Omental fat pad (tissue), 4 donors: ENCODE results near the gene ZNF654. TPM values are rescaled to one million over a fixed set of nuclear protein-coding genes. Genes with fewer than 3 reads are reported as not detected.
A peak's percentile ranks its signal among the peaks of the same experiment; 100 is the strongest.

ENCODE experiments used
- ATAC-seq: fragments of 150-250 bp; one replicate; pipeline ENCODE4 v1.9.1; 2016; ENCODE audit warnings: mild to moderate bottlenecking, moderate library complexity; ENCODE audit not compliant: low FRiP score
- DNase-seq: peaks from one replicate; pipeline ENCODE4 v3.0.0-alpha.2; 2019; ENCODE audit warnings: low spot score
- total RNA-seq, 4 donors: library from RNA; depleted of rRNA; stranded (reverse); fragments of >200 nt; gene quantifications; one replicate each; pipeline ENCODE4 v1.1.0, GENCODE V29; 2016
- TF ChIP-seq, protein P1 (sequence below), 3 donors: fragments of 450-650 bp; IDR thresholded peaks; one replicate each; pipeline ENCODE4 v1.5.1; 2016 to 2017; ENCODE audit warnings: antibody characterized with exemption in 3 of 3, mild to moderate bottlenecking in 3 of 3, moderate library complexity in 2 of 3

The ZNF654 gene
- total RNA-seq, 4 donors from 2014 or later: 12.5 to 19.2 (median 16.0) TPM

DNA sequence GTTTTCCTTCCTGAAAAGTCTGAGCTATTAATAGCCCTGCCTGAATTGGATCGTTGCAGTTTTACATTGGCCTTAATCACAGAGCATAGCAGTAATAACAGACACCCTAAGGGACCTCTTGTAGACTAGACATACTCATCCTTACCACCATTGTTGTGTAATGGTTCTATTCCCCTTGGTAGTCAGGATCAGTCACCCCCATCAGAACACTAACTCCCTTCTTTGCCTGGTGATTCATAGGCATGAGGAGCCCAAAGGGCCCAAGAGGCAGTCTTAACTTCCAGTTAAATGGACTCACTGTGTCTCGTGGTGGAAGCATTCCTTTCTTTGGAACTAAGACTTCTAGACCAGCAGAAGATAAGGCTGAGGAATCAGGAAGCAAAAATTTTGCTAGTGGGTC lies 20.5 kb upstream of the ZNF654 start:
- DNase-seq (no peak), ATAC-seq (no peak)
- TF ChIP-seq, protein P1, sequence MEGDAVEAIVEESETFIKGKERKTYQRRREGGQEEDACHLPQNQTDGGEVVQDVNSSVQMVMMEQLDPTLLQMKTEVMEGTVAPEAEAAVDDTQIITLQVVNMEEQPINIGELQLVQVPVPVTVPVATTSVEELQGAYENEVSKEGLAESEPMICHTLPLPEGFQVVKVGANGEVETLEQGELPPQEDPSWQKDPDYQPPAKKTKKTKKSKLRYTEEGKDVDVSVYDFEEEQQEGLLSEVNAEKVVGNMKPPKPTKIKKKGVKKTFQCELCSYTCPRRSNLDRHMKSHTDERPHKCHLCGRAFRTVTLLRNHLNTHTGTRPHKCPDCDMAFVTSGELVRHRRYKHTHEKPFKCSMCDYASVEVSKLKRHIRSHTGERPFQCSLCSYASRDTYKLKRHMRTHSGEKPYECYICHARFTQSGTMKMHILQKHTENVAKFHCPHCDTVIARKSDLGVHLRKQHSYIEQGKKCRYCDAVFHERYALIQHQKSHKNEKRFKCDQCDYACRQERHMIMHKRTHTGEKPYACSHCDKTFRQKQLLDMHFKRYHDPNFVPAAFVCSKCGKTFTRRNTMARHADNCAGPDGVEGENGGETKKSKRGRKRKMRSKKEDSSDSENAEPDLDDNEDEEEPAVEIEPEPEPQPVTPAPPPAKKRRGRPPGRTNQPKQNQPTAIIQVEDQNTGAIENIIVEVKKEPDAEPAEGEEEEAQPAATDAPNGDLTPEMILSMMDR (IDR thresholded peaks at IDR 0.05): no peak

DNA sequence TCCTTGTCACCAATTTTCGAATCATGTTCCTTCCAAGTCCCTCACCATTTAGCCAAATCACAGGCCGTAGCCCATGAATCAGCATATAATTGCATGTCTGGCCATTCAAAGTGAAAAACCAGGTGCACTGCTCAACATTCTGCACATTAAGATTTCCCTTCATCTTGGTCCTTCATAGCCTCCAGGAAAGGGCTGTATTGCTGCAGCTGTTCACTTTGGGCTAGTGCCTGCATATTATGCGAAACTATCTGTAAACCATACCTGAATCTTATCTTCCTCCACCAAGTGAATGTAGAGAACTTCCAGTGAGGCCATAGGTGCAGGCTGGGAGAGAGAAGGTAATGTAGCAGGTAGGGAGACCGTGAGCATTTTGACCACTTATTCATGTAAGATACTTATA lies 18.5 kb upstream of the ZNF654 start:
- TF ChIP-seq, protein P1 (IDR thresholded peaks at IDR 0.05): no peak
- DNase-seq (no peak), ATAC-seq (no peak)

DNA sequence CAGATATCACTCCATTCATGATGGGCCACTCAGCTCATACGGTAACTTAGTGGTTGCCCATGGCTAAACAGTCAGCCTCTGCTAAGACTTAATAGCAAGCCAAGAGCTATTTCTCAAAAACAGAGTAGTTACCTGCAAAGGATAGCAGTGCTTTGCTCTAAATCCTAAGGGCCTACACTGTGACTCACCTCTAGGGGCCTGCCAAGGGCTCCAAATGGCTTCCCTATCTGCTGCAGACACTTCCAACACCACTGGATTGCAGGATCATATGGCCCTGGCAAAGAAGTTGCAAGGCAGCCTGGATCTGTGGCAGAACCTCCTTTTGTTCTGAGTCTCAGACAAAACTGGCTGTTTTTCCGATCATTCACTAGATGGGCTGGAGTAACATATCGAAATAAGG lies 18.1 kb upstream of the ZNF654 start:
- TF ChIP-seq, protein P1 (IDR thresholded peaks at IDR 0.05): no peak
- ATAC-seq (no peak), DNase-seq (no peak)

DNA sequence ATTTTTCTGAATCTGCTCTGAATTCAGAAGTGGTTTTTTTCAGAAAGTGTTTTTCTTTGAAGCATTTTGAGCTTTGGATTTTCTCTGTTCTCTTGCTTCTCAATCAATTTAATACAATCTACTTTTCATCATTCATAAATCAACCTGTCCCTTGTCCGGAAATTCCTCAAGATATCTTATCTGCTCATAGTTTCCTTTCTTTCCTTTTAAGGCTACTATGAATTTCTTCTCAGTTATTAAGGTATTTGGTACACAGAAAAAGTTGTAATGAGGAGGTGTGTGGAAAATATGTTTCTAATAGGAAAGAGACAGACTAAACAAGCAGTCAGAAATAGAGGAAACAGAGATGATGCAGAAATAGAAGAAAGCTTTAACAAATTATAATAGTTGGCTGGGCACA lies 14.6 kb upstream of the ZNF654 start:
- TF ChIP-seq, protein P1 (IDR thresholded peaks at IDR 0.05): no peak
- ATAC-seq: no peak
- DNase-seq: no peak

DNA sequence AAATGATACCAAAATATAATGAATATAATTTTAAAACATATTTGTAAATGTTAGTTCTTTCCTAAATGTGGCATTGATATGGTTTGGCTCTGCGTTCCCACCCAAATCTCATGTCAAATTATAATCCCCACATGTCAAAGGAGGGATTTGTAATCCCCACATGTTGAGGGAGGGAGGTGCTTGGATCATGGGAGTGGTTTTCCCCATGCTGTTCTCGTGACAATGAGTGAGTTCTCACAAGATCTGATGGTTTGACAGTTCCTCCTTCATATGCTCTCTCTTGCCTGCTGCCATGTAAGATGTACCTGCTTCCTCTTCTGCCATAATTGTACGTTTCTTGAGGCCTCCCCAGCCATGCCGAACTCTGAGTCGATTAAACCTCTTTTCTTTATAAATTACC lies 12.3 kb upstream of the ZNF654 start:
- ATAC-seq (no peak), DNase-seq (no peak)
- TF ChIP-seq, protein P1 (IDR thresholded peaks at IDR 0.05): no peak

DNA sequence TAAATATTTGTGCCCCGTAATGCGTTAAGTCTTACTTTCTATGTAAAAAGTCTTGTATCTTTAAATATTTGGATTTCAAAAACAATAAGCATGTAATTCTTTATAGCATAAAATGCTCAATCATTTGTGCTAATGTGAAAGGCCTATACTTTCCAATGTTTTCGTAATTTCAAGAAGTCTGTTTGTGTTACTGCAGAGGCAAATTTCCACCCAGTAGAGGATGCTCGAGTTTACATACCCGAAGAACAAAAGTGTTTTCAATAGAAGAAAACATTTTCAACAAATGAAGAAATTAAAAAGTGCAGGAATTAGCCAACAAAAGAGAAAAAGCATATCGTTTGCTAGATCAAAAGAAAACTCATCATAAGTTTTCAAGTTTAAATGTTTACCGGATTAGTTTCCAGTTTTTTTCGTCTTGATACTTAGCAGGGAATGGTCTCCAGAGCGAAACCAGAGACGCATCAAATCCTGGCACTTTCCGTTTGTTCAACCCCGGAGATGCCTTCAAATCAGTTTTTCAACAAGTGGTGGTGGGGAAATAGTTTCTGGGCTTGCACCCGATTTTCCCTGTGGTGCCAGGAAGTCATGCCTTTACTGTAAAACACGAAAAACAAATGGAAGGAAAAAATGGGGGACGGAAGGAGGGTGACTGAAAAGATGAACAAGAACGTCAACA lies 1.3 kb upstream of the ZNF654 start:
- no peak for DNase-seq
- no peak for ATAC-seq
- TF ChIP-seq, protein P1 (IDR thresholded peaks at IDR 0.05): no peak

DNA sequence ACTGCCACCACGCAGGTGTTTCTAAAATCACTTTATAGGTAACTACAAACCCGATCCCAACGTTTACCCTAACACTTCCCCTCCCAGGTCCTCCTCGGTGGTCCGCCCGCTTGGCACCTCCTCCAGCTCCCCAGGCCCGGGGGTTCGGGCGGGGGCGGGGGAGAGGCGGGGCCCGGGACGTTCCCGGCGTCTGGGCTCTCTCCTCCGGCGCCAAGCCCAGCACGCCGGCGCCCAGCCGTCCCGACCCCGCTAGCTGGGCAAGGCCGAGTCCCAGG lies 812 bp upstream of the ZNF654 start:
- TF ChIP-seq, protein P1 (IDR thresholded peaks at IDR 0.05): no peak
- peak; percentile 38 for DNase-seq
- peak; percentile 52 for ATAC-seq
